Hepatocyte (in vitro differentiated cells): ENCODE data around the gene AFAP1. TPM values are rescaled to one million over a fixed set of nuclear protein-coding genes. Genes with fewer than 3 reads are reported as not detected.

Experiments used
- DNase-seq: peaks from one replicate; pipeline ENCODE4 v3.0.0-alpha.2; 2016; ENCODE audit warnings: low spot score
- H2AFZ ChIP-seq: fragments of 200-600 bp; sonication (generic); 2 replicates; pipeline ENCODE4 v1.6.0; 2016; ENCODE audit warnings: antibody characterized with exemption, mild to moderate bottlenecking
- H3K27ac ChIP-seq: fragments of 200-600 bp; sonication (generic); 2 replicates; pipeline ENCODE4 v1.5.1; 2016; ENCODE audit warnings: mild to moderate bottlenecking
- H3K27me3 ChIP-seq: fragments of 200-600 bp; sonication (generic); 2 replicates; pipeline ENCODE4 v1.6.1; 2016
- H3K36me3 ChIP-seq: fragments of 200-600 bp; sonication (generic); replicated peaks from 2 replicates; pipeline ENCODE4 v1.5.1; 2016; ENCODE audit warnings: low read depth; ENCODE audit not compliant: insufficient read depth
- H3K4me1 ChIP-seq: fragments of 200-600 bp; sonication (generic); 2 replicates; pipeline ENCODE4 v1.5.1; 2016; ENCODE audit warnings: mild to moderate bottlenecking, moderate library complexity; ENCODE audit not compliant: insufficient read depth
- H3K4me2 ChIP-seq: fragments of 200-600 bp; sonication (generic); 2 replicates; pipeline ENCODE4 v1.6.0; 2016
- H3K4me3 ChIP-seq: fragments of 200-600 bp; sonication (generic); 2 replicates; pipeline ENCODE4 v1.5.1; 2016; ENCODE audit warnings: mild to moderate bottlenecking
- H3K79me2 ChIP-seq: fragments of 200-600 bp; sonication (generic); 2 replicates; pipeline ENCODE4 v1.6.0; 2017; ENCODE audit warnings: mild to moderate bottlenecking
- H3K9me2 ChIP-seq: fragments of 200-600 bp; sonication (generic); replicated peaks from 2 replicates; pipeline ENCODE4 v1.6.0; 2017; ENCODE audit warnings: mild to moderate bottlenecking; ENCODE audit not compliant: insufficient read depth
- H3K9me3 ChIP-seq: fragments of 200-600 bp; sonication (generic); 2 replicates; pipeline ENCODE4 v1.5.1; 2016; ENCODE audit warnings: low read depth, mild to moderate bottlenecking
- H4K20me1 ChIP-seq: fragments of 200-600 bp; sonication (generic); 2 replicates; pipeline ENCODE4 v1.6.0; 2016; ENCODE audit warnings: mild to moderate bottlenecking; ENCODE audit not compliant: insufficient read depth, poor library complexity, severe bottlenecking
- CTCF ChIP-seq: fragments of 200-600 bp; sonication (generic); IDR thresholded peaks from 2 replicates; pipeline ENCODE4 v1.5.1; 2016; ENCODE audit warnings: antibody characterized with exemption, mild to moderate bottlenecking; ENCODE audit not compliant: poor library complexity
- EZH2 ChIP-seq: fragments of 200-600 bp; sonication (generic); IDR thresholded peaks from 2 replicates; pipeline ENCODE4 v1.6.1; 2016; ENCODE audit warnings: antibody characterized with exemption, mild to moderate bottlenecking, borderline replicate concordance
- EZH2phosphoT487 ChIP-seq: fragments of 200-600 bp; sonication (generic); IDR thresholded peaks from one replicate; pipeline ENCODE4 v1.6.1; 2018; ENCODE audit warnings: antibody characterized with exemption, mild to moderate bottlenecking, low read depth, moderate library complexity; ENCODE audit not compliant: unreplicated experiment, severe bottlenecking
- WGBS: methylation state at CpG from one replicate; pipeline ENCODE4 v1.1.6; 2016; ENCODE audit warnings: low lambda C conversion rate; ENCODE audit errors: missing lambda C conversion rate; 5-methylcytosine and 5-hydroxymethylcytosine counted together
- polyA plus RNA-seq: library from polyadenylated mRNA; unstranded; fragments of >200 nt; fragmentation: Nextera tagmentation; extraction: Ambion mirVana; gene quantifications from 2 replicates; pipeline ENCODE4 v1.2.1, GENCODE V29; 2016
- total RNA-seq: library from RNA; depleted of rRNA; stranded (reverse); fragments of >200 nt; gene quantifications from 2 replicates; pipeline ENCODE4 v1.2.3, GENCODE V29; 2014

AFAP1 gene
- total and polyA plus RNA-seq, 2 experiments from 2014 or later = 9.3 to 16.2 TPM

GRCh38 chr4:7880683-7881082 is 59.0 kb downstream of the AFAP1 start:
- 86% methylated on average over 7 of the region's 7 CpGs for WGBS
- Histone ChIP-seq H3K27ac (no peak overlapping the region), H3K27me3 (no peaks in the 10 kb centered on the region), H3K9me2 (no peaks in the 10 kb centered on the region), H3K4me3 (no peak overlapping the region), H3K9me3 (no peaks in the 10 kb centered on the region), H2AFZ (no peak overlapping the region), H3K36me3 (no peaks in the 10 kb centered on the region), H3K4me1 (peaks cover 8% of the 10 kb centered on the region), H3K79me2 (peaks cover 88% of the 10 kb centered on the region), H4K20me1 (peaks cover 16% of the 10 kb centered on the region), H3K4me2 (no peak overlapping the region)
- TF ChIP-seq EZH2 (no peak), CTCF (no peak), EZH2phosphoT487 (no peak)
- DNase-seq = no peak

- Histone ChIP-seq H3K36me3 (no peaks in the 10 kb centered on the region), H3K4me1 (peaks cover 8% of the 10 kb centered on the region), H3K4me2 (no peak overlapping the region), H3K9me2 (no peaks in the 10 kb centered on the region), H3K4me3 (no peak overlapping the region), H3K27me3 (no peaks in the 10 kb centered on the region), H4K20me1 (peaks cover 14% of the 10 kb centered on the region), H2AFZ (no peak overlapping the region), H3K9me3 (no peaks in the 10 kb centered on the region), H3K27ac (no peak overlapping the region), H3K79me2 (peaks cover 86% of the 10 kb centered on the region)
- WGBS = 65% methylated on average over 6 of the region's 6 CpGs
- TF ChIP-seq EZH2phosphoT487 = no peak
- TF ChIP-seq CTCF = no peak
- no peak for TF ChIP-seq EZH2
- no peak for DNase-seq
These were observed 60.5 kb downstream of the AFAP1 start for GRCh38 chr4:7879127-7879526.

GRCh38 chr4:7878323-7878722 is 61.3 kb downstream of the AFAP1 start:
- 76% methylated on average over 6 of the region's 6 CpGs for WGBS
- no peaks in the 10 kb centered on the region for H3K9me3 ChIP-seq
- peaks cover 8% of the 10 kb centered on the region for H3K4me1 ChIP-seq
- H3K27ac ChIP-seq = no peak overlapping the region
- peaks cover 85% of the 10 kb centered on the region for H3K79me2 ChIP-seq
- no peaks in the 10 kb centered on the region for H3K9me2 ChIP-seq
- H3K4me3 ChIP-seq = no peak overlapping the region
- no peak overlapping the region for H2AFZ ChIP-seq
- H3K4me2 ChIP-seq = no peak overlapping the region
- DNase-seq = no peak
- no peaks in the 10 kb centered on the region for H3K36me3 ChIP-seq
- peaks cover 14% of the 10 kb centered on the region for H4K20me1 ChIP-seq
- H3K27me3 ChIP-seq = no peaks in the 10 kb centered on the region
- TF ChIP-seq CTCF = no peak
- no peak for TF ChIP-seq EZH2
- TF ChIP-seq EZH2phosphoT487 = no peak

GRCh38 chr4:7877176-7877575 is 62.5 kb downstream of the AFAP1 start:
- Histone ChIP-seq H3K4me3 (no peak overlapping the region), H3K27ac (no peak overlapping the region), H4K20me1 (peaks cover 14% of the 10 kb centered on the region), H3K27me3 (no peaks in the 10 kb centered on the region), H3K9me3 (no peaks in the 10 kb centered on the region), H3K36me3 (no peaks in the 10 kb centered on the region), H2AFZ (no peak overlapping the region), H3K4me1 (peaks cover 8% of the 10 kb centered on the region), H3K9me2 (no peaks in the 10 kb centered on the region), H3K79me2 (peaks cover 78% of the 10 kb centered on the region), H3K4me2 (no peak overlapping the region)
- no peak for DNase-seq
- no peak for TF ChIP-seq CTCF
- TF ChIP-seq EZH2 = no peak
- no peak for TF ChIP-seq EZH2phosphoT487
- 92% methylated on average over 6 of the region's 6 CpGs for WGBS
